ENCODE results near the gene SNED1.

Gene SNED1

DNA sequence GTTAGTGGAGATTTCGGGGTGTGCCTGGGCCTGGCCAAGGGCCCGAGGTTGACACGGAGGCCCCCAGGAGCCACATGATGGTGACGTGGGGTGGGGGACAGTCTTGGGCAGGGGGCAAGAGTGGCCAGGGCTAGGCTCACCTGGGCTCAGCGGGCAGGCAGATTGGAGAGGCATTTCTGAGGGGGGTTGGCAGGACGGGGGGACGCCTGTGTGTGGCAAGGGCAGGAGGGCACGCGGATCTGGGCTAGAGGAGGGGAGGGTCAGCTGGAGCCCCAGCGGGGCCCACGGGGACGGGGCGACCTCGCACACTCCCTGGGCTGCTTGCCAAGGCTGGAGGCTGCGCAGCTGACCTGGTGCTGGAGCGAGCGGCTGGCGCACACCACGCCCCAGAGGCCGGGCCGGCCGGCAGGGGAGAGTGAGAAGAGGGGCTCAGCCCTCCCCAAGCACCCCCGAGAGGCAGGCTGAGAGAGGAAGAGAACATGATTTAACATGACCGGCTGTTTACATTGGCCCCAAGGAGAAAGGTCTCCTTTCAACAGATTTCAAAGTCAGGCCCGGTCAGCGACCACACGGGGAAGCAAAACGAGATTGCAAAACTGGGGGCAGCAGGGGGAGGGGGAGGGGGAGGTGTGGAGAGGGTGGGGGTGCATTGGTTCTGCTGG lies 38.0 kb upstream of the SNED1 start:
- no peak for DNase-seq (ENCODE audit: low spot score)

DNA sequence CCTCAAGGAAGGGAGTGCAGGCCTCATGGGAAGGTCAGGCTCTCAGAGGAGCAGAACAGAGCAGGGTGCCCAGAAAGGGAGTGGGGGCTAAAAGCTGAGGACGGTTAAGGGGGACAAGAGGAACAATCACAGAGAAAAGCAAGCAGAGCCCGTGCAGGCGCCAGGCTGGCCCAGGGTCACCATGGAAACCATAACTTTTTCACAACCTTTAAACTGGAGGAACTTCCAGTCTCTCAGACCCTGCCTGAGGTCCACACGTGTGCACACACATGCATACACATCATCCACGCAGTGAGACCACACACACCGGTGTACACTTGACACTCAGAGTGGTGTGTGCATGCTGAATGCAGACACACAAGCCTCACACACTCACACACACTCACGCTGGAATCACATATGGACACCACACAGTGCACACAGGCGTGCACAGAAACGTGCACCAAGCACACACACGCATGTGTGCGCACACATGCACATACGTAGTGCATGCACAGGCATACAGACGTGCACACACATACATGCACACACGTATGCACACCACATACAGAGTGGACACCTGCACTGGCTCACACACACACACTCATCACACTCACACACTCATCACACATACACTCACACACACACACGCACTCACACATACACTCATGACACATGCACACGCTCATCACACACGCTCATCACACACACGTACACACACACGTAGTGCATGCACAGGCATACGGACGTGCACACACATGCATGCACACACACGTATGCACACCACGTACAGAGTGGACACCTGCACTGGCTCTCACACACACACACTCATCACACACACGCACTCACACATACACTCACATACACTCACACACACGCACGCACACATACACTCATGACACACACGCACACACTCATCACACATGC lies 37.2 kb upstream of the SNED1 start:
- DNase-seq (ENCODE audit: low spot score): no peak

DNA sequence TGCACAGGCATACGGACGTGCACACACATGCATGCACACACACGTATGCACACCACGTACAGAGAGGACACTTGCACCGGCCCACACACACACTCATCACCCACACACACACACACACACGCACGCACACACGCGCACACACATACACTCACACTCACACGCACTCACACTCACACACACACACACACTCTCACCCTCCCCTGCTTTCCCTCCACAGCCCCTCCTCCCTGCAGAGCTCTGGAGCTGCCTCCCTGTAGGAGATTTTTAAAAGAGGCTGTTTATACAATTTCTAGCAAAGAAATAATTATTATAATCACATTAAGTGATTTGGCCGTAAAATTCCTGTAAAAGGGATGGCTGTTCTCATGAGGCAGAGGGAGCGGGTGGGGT lies 36.5 kb upstream of the SNED1 start:
- DNase-seq (ENCODE audit: low spot score): no peak

DNA sequence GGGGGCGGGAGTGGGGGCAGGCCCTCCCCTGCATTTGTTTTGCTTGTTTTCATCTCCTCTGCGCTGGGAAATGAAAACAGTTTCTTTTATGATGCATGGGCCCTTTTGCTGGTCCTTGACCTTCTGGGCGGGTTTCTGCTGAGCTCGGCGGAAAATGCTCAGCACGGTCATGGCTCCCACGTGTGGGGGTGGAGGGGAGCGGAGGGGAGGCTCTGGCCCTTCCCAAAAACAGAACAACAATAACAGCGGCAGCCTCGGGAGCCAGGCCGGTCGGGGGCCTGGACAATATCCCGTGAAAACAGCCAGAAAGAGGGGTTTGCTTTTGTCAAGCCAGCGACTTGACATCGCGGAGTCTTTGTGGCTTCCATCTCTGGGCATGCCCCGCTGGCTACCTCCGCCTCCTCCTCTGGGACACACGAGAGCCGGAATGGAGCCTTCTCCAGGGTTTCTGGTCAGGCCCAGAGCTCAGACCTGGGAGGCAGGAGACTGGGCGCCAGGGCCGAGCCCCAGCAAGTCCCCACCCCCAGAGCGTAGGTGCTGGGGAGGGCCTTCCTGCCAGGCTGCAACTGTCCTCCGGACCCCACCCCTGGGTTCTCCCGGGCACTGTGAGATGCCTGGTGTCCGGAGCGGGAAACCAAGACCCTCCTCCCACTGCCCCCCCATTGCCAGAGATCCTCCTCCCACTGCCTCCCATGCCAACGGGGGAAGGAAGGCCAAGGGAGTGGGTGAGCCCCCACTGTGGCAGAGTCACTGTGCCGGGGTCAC lies 35.9 kb upstream of the SNED1 start:
- DNase-seq (ENCODE audit: low spot score): no peak

DNA sequence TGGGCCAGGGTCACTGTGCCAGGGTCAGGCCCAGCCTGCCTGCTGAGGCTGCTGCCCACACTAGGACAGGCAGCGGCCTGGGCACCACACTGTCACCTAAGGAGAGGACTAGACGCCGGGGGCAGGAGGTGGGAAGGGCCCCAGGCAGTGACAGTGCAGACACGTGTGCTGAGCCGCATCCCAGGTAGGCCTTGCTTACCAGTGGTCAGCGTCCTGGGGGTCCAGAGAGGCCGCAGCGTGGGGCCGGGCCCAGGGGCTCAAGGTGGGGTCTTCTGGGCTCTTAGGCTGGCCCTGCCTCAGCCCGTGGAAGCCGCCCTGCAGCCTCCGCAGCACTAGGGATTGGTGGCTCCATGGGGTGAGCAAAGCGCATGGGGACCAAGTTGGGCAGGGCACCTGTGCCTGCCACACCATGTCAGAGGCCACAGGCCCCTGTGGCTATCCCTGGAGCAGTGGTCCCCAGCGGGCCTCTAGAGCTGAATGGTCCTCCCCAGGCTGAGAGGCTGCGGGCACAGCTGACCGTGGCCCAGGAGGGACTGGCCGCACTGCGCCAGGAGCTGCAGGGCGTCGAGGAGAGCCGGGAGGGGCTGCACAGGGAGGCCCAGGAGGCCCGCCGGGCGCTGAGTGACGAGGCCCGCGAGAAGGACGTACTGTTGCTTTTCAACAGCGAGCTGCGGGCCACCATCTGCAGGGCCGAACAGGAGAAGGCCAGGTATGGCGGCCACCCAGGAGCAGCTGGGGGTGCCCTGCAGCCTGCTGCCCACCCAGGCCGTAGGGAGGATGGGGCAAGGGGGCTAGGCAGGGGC lies 35.2 kb upstream of the SNED1 start:
- DNase-seq (ENCODE audit: low spot score): no peak

DNA sequence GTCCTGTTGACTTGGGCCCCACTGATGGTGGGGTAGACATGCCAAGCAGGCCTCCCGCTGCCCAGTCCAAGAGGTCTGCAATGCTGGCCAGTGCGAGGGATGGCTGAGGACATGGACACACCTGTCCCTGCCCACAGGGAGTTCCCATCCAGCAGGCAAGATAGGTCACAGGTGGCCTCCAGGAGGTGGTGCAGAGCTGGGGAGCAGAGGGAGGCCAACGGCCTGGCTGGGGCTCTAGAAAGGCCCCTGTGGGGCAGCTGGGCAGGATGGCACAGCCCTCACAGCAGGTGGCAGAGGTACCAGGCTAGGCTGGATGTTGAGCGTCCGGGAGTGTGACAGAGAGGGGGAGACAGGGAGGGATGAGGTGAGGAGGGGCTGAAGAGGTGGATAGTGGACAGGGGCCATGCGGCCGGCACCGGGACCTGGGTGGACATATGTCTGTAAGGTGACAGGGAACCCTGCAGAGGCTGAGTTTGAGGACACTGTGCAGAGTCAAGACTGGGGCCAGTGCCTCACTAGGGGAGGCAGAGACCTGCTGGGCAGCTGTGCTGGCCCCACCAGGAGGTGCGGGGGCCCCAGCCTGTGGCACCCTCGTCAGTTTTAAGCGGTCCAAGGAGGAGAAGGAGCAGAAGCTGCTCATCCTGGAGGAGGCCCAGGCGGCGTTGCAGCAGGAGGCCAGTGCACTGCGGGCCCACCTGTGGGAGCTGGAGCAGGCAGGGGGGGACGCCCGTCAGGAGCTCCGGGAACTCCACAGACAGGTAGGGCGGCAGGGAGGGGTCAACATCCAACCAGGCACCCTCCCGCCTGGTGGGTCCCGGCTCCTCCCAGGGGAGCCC lies 34.3 kb upstream of the SNED1 start:
- DNase-seq (ENCODE audit: low spot score): no peak

DNA sequence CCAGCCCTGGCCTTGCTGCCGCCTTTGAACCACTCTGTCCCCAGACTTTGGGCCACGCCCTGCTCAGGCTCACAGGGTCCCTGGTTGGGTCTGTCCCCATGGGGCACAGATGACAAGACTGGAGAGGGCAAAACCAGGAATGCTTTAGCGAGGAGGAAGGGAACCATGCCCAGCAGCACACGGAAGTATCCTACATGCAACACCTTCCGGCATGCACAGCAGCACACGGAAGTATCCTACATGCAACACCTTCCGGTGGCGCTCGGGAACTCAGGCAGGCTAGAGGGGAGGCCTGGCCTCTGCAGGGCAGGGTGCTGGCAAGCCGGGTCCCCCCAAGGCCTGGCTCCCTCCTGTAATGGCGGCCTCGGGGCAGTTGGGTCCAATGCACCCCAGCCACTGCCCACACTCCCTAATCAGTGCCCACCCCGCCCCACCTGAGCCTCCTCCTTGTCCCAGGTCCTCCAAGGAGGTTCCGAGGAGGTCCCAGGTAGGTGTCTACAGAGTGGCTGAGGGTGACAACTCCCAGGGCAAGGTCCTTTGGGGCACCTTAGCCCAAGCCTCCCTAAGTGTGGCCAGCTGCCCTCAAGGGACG lies 33.6 kb upstream of the SNED1 start:
- no peak for DNase-seq (ENCODE audit: low spot score)

DNA sequence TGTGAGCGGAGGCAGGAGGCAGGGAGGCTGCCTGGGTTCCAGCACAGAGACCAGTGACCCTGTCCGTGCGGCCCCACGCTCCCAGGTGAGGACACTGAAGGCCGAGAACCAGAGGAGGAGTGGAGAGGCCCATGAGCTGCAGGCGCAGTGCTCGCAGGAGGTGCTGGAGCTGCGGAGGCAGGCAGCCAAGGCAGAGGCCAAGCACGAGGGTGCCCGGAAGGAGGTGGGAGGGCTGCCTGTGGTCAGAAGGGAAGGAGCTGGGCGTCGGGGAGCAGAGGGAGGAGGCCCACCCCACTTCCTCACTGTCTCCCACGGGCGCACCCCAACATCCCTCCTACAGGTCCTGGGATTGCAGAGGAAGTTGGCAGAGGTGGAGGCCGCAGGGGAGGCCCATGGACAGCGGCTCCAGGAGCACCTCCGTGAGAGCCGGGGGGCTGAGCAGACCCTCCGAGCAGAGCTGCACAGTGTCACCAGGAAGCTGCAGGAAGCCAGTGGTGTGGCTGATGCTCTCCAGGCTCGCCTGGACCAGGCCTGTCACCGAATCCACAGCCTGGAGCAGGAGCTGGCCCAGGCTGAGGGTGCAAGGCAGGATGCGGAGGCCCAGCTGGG lies 33.0 kb upstream of the SNED1 start:
- DNase-seq (ENCODE audit: low spot score): no peak

DNA sequence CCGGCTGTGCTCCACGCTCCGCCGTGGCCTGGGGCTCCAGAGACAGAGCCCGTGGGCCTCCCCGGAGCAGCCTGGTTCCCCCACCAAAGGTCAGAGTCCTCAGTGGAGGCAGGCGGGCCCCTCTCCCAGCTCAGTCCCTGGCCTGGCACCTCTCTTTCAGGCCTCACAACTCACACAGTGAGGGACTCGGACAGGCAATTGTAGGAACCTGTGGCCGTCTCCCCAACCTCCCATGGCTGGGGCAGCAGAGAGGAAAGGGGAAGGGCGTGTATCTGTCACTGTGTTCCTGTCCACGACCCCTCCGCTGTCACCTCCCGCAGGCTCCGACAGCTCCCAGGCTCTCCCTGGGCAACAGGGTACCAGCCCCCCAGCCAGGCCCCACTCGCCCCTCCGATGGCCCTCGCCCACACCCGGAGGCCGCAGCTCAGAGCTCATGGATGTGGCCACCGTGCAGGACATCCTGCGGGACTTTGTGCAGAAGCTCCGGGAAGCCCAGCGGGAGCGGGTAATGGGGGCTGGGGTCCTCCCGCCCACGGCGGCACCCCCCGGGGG lies 32.4 kb upstream of the SNED1 start:
- no peak for DNase-seq (ENCODE audit: low spot score)

DNA sequence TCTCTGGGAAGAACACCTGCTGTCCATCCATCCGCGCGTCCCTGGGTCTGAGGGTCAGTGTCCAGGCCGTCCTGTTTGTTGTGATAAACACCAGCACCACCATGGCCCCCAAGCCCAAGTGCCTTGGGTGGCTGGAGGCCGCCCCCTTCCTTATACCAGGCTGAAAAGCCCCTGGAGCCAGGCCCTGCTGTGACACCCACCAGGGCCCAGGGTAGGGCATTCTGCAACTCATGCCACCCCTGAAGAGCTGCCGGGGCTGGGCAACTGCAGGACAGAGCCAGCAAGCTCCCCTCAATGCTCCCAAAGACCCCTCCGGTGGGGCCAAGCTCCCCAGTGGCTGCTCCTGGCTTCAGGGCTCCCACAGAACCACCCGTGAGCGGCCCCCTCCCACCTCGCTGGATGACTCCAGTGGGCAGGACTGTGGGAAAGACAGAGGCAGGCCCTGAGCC lies 31.9 kb upstream of the SNED1 start:
- DNase-seq (ENCODE audit: low spot score): no peak

DNA sequence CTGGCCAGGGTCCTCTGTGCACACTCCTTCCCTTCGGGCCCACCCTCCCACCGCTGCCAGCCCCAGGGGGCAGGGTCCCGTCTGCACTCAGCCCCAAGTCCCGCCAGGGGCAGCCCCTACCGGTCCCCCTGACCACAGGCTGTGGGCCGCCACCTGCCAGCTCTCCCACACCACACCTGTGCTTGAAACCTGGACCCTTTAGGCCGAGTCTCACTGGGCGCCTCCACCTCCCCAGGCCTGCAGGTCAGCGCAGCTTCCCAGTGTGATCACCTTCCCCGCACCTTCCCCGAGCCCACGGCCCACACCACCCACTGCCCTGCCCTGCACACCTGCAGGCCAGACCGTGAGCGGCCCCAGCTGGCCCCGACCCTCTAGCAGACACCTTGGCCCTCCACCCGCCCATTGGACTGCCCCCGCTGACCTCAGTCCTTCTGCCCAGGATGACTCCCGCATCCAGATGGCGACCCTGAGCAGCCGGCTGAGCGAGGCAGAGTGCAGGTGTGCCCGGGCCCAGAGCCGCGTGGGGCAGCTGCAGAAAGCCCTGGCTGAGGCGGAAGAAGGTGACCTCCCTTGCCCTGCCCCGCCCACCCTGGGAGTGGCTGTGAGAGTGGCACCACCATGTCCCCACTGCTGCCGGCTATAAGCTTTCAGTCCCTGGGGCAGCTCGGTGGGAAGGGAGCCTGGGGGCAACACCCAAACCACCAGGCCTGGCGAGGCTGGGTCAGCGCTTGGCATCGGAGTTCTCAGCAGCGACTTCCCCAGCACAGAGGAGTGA lies 31.3 kb upstream of the SNED1 start:
- DNase-seq (ENCODE audit: low spot score): no peak

DNA sequence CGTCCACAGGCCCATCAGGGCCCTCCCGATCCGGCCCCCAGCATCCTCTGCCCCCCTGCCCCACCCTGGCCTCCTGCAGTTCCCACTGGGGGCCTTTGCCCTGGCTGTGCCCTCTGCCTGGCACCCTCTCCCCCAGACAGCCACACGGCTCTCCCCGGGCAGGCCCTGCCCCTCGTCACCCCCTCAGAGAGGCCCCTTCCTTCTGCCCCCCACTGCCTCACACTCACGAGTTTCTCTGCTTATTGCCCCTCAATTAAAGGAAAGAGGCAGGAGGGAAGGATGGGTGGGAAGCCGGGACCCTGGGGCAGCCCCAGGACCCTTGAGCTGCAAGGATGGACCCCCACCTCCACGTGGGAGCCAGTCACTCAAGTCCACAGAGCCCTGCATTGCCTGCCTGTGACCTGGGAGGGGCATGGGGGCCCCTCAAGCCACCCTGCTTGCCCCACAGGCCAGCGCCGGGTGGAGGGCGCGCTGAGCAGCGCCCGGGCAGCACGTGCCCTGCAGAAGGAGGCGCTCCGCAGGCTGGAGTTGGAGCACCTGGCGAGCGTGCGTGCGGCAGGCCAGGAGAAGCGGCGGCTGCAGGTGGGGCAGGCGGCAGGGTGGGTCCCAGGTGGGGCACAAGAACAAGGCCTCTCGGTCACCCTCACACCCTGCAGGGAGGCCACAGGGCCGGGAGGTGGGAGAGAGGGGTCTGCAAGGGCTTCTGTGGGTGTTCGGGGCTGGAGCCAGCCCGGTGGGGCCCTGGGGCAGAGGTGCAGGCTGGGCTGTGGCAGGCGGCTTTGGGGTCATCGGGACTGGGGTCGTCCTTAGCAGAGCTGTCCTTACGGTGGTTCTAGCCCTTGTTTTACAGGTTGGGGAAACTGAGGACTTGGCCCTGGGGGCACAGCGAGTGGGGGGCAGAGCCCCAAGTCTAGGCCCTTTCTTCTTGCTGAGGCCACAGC lies 30.5 kb upstream of the SNED1 start:
- DNase-seq (ENCODE audit: low spot score): no peak

DNA sequence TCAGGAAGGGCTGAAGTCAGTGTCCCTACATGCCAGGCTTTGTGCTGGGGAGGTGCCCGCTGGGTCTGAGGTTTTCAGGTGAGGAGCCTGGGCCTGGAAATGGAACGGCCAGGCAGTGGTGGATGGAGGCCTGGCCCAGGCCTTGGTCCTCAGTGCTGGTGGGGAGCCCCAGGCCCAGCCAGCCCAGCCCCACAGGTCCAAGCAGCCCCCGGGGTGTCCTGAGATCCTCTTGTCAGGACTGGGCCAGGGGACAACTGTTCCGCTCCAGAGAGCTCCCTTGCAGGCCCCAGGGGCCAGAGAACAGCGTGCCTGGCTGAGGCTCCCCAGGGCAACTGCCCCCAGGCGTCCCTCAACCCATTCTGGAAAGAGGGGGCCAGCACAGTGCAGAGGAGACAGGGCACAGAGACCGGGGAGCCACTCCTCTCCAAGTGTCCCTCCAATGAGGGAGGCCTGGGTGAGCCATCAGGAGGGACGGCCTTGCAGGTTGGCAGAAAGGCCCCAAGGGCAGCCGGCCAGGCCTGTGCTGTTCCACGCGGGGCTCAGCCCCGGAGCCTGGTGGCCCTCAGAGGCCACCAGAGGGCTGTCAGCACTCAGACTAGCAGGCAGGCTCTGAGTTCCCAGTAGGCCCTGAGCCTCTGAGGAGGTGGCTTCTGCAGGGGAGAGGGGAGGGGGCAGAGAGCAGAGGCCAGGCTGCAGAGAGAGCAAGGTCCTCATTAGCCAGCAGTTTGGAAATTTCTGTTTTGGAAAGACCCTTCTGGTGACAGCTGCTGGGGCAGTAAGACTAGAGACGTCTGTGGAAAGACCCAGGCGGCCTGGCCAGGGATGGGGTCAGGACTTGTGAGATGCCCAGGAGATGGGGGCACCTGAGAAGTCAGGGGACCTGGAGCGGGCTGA lies 29.4 kb upstream of the SNED1 start:
- no peak for DNase-seq (ENCODE audit: low spot score)

DNA sequence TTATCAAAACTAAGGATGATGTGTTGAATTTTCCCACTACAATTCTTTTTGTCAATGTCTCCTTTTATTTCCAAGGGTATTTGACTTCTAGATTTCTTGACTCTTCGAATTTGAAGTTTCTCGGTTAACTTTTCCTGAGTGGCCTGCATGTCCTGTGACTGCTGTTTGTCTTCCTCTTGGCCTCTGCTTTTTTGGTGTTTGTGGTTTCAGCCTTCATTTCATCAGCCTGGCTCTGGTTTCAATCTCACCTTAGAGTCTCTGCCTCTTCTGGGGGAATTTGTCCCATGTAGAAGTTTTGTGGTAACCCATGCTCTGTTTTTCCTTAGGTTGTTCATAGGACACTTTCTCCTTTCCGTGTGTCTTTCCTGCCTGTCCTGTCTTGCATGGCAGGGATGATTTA lies 28.3 kb upstream of the SNED1 start:
- no peak for DNase-seq (ENCODE audit: low spot score)

DNA sequence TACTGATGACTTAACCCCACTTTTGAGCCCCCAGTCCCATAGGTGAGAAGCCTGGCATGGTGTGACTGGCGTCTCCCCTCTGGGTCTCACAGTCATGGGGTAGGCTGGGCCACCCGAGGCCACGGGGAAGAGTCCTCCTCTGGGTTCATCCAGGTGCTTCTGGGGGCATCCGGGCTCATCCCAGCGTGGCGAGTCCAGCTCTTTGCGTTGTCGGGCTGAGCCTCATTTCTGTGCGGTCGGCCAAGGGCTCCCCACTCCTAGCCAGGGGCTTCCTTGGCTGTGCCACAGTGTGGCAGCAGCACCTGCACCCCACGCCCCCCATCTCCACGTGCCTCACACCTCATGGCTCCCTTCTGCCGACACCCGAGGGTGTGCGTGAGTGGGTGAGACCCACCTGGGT lies 27.6 kb upstream of the SNED1 start:
- DNase-seq (ENCODE audit: low spot score): no peak

DNA sequence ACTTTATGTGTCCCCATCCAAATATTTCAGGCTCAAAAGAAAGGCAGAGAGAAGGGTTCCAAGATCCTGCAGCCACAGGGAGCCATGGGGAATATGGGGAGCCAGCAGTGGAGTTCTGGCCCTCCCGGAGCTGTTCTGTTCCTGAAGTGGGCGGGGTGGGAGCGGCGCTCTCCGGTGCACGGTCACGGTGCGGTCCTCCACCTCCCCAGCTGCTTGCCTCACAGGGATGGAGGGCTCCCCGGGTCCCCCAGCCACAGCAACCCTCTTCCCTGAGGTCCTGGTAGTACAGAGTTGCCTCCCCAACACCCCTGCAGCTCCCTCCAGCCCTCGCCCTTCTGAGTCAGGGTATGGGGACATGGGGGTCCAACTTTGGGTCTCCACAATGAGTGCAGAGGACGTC lies 26.2 kb upstream of the SNED1 start:
- no peak for DNase-seq (ENCODE audit: low spot score)
